GM21390 (cell line): Measurements from ENCODE around the gene OPA3.

Experiments
- ATAC-seq: cut with Tn5 transposase; IDR thresholded peaks from one replicate; pipeline ENCODE4 v1.9.1; 2021; ENCODE audit not compliant: unreplicated experiment

OPA3 gene

DNA sequence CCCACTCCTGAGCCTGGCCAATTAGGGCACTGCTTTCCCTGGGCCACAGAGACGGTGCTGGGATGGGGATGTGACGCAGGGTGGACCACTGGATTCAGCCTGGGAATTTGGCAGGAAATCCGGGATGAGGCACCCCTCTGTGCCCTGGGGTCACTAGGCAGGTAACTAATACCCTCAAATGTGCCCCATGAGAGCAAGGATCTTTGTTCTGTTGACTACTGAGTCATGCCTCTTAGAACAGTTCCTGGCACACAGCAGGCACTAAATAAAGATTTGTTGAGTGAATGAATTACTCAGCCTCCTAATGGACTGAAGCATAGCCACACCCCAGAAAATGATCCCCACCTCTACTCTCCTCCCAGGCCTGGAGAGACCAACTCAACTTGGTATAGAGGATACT lies 15.9 kb downstream of the OPA3 start:
- no peak for ATAC-seq

DNA sequence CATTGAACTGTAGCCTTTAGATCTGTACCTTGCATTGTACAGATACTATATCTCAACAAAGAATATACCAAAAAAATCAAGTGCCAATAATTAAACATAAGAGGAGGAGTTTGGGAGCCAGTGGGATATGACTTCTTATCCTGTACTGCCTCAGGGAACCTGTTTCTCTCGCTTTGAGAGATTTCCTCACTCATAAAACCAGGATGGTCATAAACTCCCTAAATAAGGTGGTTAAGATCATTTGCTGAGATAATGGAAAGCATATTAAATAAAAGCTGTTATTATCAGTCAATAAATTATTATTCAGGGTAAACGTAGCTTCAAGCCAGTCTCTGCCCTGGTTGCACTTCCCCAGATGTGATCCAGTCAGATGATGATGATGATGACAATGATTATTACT lies 17.0 kb downstream of the OPA3 start:
- ATAC-seq = no peak

GRCh38 chr19:45564131-45564780 lies 20.3 kb downstream of the OPA3 start:
- ATAC-seq = no peak

- ATAC-seq = no peak
Observed at GRCh38 chr19:45560686-45561085, 23.9 kb downstream of the OPA3 start.

DNA sequence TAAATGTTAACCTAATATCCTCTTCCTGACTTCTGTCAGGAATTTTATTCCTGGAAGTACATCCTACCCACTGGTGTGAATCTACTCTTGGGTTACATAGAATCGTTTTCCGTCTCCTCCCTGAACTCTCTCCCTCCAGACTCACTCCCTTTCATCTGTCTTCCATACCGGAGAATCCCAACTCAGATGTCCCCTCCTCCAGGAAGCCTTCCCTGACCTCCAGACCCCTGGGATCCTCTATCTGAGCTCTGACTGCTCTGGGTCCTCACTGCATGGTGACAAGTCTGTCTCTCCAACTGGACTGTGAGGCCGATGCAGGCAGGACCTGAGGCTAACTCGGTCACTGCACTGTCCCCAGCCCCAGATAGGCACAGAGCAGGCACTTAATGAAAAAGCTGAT lies 24.6 kb downstream of the OPA3 start:
- ATAC-seq = no peak

- ATAC-seq = no peak
Observed at GRCh38 chr19:45558399-45558878, 26.2 kb downstream of the OPA3 start.

GRCh38 chr19:45556835-45557234 lies 27.8 kb downstream of the OPA3 start:
- no peak for ATAC-seq

GRCh38 chr19:45554481-45554880 lies 30.1 kb downstream of the OPA3 start:
- ATAC-seq = no peak

DNA sequence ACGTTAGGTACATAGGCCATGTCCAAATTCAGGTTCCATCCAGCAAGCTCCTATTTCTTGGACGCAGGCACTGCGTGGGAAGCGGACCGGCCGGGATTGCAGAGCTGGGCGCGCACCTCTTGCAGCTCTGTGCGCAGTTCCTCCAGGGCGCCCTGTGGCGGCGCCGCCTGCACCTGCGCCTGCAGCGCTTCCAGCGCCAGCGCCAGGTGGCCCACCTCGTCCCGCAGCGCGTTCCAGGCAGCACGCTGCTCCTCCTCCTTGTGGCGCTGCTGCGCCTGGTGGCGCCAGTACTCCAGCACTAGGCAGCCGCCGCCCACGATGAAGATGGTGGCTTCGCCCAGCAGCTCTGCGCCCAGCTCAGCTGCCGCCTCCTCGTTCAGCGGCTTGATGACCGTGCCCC lies 31.1 kb downstream of the OPA3 start:
- ATAC-seq = no peak

- ATAC-seq = no peak
Observed at GRCh38 chr19:45547965-45548609, 36.5 kb downstream of the OPA3 start.

GRCh38 chr19:45547211-45547770 lies 37.3 kb downstream of the OPA3 start:
- ATAC-seq = no peak

- ATAC-seq = no peak
Observed at GRCh38 chr19:45542234-45542668, 42.4 kb downstream of the OPA3 start.

DNA sequence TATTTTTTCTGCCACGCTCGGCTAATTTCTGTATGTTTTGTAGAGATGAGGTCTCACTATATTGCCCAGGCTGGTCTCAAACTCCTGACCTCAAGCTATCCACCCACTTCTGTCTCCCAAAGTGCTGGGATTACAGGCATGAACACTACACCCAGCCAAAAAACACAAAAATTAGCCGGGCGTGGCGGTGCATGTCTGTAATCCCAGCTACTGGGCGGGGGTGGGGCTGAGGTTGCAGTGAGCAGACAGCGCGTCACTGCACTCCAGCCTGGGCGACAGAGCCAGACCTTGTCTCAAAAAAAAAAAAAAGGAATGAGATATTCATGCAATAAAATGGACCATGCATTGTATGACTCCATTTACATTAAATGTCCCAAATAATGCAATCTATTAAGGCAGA lies 45.1 kb downstream of the OPA3 start:
- no peak for ATAC-seq

- ATAC-seq = no peak
Observed at GRCh38 chr19:45531349-45531748, 53.3 kb downstream of the OPA3 start.

DNA sequence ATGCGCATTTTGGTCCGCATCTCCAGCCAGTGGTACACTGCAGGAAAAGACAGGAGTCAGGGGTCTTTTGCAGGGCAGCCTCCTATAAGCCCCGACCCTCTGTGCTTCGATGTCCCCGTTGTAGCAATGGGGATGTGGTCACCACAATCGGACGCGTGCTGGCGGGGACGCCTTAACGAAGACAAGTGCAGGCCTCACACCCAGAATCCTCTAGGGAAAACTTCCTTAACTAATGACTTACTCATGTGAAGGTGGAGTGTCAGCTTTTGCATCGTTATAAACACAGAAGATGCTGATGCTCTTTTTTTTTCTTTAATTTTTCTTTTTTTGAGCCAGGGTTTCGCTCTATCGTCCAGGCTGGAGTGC lies 55.2 kb downstream of the OPA3 start:
- no peak for ATAC-seq

- no peak for ATAC-seq
Observed at GRCh38 chr19:45528744-45529419, 55.7 kb downstream of the OPA3 start.

DNA sequence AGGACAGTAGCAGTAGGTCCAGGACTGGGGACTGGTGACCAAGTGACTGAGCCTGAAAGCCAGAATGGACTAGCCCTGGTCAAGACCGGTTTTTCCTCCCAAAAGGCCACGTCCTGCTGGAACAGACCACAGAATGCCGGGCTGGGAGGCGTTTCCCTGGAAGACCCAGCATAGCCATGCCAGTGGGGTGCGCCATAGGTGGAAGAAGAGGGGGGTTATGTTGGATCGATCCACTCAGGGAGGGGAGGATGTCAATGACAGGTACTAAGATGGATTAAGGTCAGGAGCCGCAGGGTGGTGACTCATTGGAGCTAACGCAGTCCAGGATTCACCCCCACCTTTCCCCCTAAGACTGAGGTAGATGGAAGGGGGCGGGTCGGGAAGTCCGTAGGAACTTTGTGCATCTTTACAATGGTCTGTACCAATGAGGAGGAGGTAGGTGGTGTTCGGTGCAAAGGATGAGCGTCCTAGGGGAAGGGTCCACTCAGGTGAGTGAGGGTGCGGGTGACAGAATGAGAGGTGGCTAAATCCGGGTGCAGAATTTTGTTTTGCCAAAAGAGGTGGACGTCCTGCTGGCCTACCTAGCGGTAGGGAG lies 56.4 kb downstream of the OPA3 start:
- ATAC-seq = no peak

DNA sequence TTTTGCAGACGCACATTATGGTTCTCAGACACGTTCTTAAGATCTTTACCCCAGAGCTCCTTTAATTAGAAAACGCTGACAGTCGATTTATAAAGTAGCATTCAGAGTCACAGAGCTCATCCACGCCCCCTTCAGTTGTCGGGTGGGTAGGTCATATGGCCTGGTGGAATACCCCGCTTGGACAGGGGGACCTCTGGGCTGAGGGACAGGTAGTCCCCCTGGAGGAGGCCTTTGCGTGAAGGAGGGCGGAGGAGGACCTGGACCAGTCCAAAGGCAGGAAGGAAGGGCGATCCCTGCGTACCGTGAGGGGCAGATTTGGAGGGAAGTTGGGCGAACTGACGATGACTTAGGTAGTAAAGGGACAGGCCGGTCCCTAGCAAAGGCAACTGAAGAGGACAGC lies 56.9 kb downstream of the OPA3 start:
- no peak for ATAC-seq

DNA sequence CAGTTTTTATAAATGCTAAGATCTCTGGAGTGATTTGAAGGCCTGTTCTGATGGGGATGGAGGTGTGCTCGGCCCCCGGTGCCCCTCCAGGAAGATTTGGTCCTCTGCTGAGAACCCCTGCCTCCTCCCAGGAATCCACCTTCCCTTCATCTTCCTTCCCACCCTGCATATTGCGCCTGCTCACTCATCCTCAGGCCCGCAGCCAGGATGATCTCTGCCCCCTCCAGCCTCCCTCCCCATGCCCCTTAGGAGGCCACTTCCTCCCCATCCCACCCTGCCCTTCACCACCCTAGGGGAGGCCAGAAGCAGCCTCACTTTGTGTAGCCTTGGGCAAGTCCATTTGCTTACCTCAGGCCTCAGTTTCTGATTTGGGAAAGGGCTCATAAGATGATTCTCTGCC lies 57.6 kb downstream of the OPA3 start:
- ATAC-seq = no peak

GRCh38 chr19:45526143-45526542 lies 58.5 kb downstream of the OPA3 start:
- no peak for ATAC-seq

- no peak for ATAC-seq
Observed at GRCh38 chr19:45524575-45525129, 60.0 kb downstream of the OPA3 start.
